A549 (cell line): ENCODE data around the gene AIRE. TPM values are rescaled to one million over a fixed set of nuclear protein-coding genes. Genes with fewer than 3 reads are reported as not detected.

Source experiments
- ATAC-seq, 2 experiments: fragments of 200-7000 bp in 1 of 2; fragments of >200 bp in 1 of 2; cut with Nextera tagmentation in 1 of 2; cut with Tn5 transposase in 1 of 2; 3 replicates each; pipeline versions ENCODE4 v1.8.0 to v1.9.1; 2018 to 2020; ENCODE audit warnings: mild to moderate bottlenecking in 1 of 2, moderate library complexity in 1 of 2
- CTCF ChIA-PET: fragments of 300-600 bp; sonication (Branson Sonifier 250); formaldehyde crosslinking; extraction: SDS; loops from one replicate; lab custom pipeline; 2021; ENCODE audit warnings: antibody characterized with exemption, inconsistent platforms; lab: Yijun Ruan, JAX
- POLR2A ChIA-PET: fragments of 350-600 bp; formaldehyde crosslinking; extraction: SDS; loops from one replicate; lab custom pipeline; 2021; ENCODE audit warnings: antibody characterized with exemption, inconsistent platforms; lab: Yijun Ruan, JAX
- DNase-seq, 2 experiments: peaks; one replicate each; pipeline versions ENCODE4 v3.0.0 to v3.0.0-alpha.2; 2011 to 2016; ENCODE audit warnings: low read depth in 1 of 2, low spot score in 1 of 2
- FAIRE-seq: peaks from 2 replicates; lab custom pipeline; 2011; peaks lifted over from hg19 to GRCh38; lab: Jason Lieb, UNC
- H3K27ac ChIP-seq, 2 experiments: fragments of >200 bp; sonication (Bioruptor Twin); formaldehyde crosslinking; 3 replicates each; pipeline ENCODE4 v1.5.1; 2016 to 2017
- H3K4me1 ChIP-seq: fragments of >200 bp; sonication (Bioruptor Twin); formaldehyde crosslinking; 3 replicates; pipeline ENCODE4 v1.6.1; 2016
- H3K4me2 ChIP-seq: fragments of >200 bp; sonication (Bioruptor Twin); formaldehyde crosslinking; 3 replicates; pipeline ENCODE4 v1.6.1; 2016
- H3K4me3 ChIP-seq: fragments of >200 bp; sonication (Bioruptor Twin); formaldehyde crosslinking; 3 replicates; pipeline ENCODE4 v1.5.1; 2016
- H3K9me3 ChIP-seq: fragments of >200 bp; sonication (Bioruptor Twin); formaldehyde crosslinking; 3 replicates; pipeline ENCODE4 v1.6.1; 2016
- BHLHE40 ChIP-seq: IDR thresholded peaks from 2 replicates; pipeline ENCODE4 v1.6.1; 2012; ENCODE audit warnings: low read depth, low read length, inconsistent platforms
- CBX2 ChIP-seq: fragments of 200-600 bp; sonication (generic); IDR thresholded peaks from 2 replicates; pipeline ENCODE4 v1.6.1; 2016; ENCODE audit warnings: low read depth, mild to moderate bottlenecking, borderline replicate concordance
- EHMT2 ChIP-seq: fragments of 200-600 bp; sonication (generic); IDR thresholded peaks from 2 replicates; pipeline ENCODE4 v1.6.1; 2016; ENCODE audit warnings: antibody characterized with exemption, low read depth, mild to moderate bottlenecking, moderate library complexity
- EP300 ChIP-seq, 2 experiments: fragments of >200 bp; sonication (Bioruptor Twin); formaldehyde crosslinking; IDR thresholded peaks; 2 replicates in 1 of 2; 3 replicates in 1 of 2; pipeline ENCODE4 v1.6.1; 2016 to 2017
- FOSL2 ChIP-seq, 2 experiments: fragments of 450-650 bp in 1 of 2; fragments of >200 bp in 1 of 2; sonication (Bioruptor Twin) in 1 of 2; formaldehyde crosslinking; IDR thresholded peaks; 2 replicates each; pipeline versions ENCODE4 v1.5.0 to v1.6.1; 2016 to 2020; ENCODE audit warnings: mild to moderate bottlenecking in 1 of 2, moderate library complexity in 1 of 2
- GATA3 ChIP-seq: IDR thresholded peaks from 2 replicates; pipeline ENCODE4 v1.6.1; 2012; ENCODE audit warnings: borderline replicate concordance
- HDAC2 ChIP-seq: fragments of 200-600 bp; sonication (generic); IDR thresholded peaks from 2 replicates; pipeline ENCODE4 v1.6.1; 2016
- MAZ ChIP-seq: fragments of 150-350 bp; IDR thresholded peaks from 2 replicates; pipeline ENCODE4 v1.6.1; 2014; ENCODE audit warnings: antibody characterized with exemption, low read depth, low read length, borderline replicate concordance
- NFE2L2 ChIP-seq: fragments of 150-350 bp; conservative IDR thresholded peaks from 2 replicates; pipeline ENCODE4 v1.6.1; 2014; ENCODE audit warnings: low read length
- PHF8 ChIP-seq: fragments of 200-600 bp; sonication (generic); IDR thresholded peaks from 2 replicates; pipeline ENCODE4 v1.6.1; 2016; ENCODE audit warnings: low read depth, mild to moderate bottlenecking, antibody characterized with exemption, moderate library complexity, borderline replicate concordance
- RCOR1 ChIP-seq: fragments of 150-350 bp; IDR thresholded peaks from 2 replicates; pipeline ENCODE4 v1.6.1; 2014; ENCODE audit warnings: antibody characterized with exemption, low read length, low read depth
- REST ChIP-seq: fragments of 200-600 bp; sonication (generic); IDR thresholded peaks from 2 replicates; pipeline ENCODE4 v1.6.1; 2016; ENCODE audit warnings: antibody characterized with exemption, mild to moderate bottlenecking, moderate library complexity
- SMC3 ChIP-seq: fragments of >200 bp; sonication (Bioruptor Twin); formaldehyde crosslinking; IDR thresholded peaks from 3 replicates; pipeline ENCODE4 v1.6.1; 2018; ENCODE audit warnings: inconsistent platforms
- ZNF302 ChIP-seq: fragments of 250-450 bp; sonication (Bioruptor Pico); IDR thresholded peaks from 2 replicates; pipeline ENCODE4 v1.9.0; 2021; ENCODE audit warnings: inconsistent platforms, mild to moderate bottlenecking, moderate library complexity
- ZSCAN20 ChIP-seq: fragments of 250-450 bp; sonication (Bioruptor Pico); IDR thresholded peaks from 2 replicates; pipeline ENCODE4 v1.8.0; 2022; ENCODE audit warnings: mild to moderate bottlenecking, moderate library complexity
- WGBS: methylation state at CpG from one replicate; pipeline ENCODE4 v1.1.6; 2017; ENCODE audit errors: missing lambda C conversion rate; 5-methylcytosine and 5-hydroxymethylcytosine counted together
- polyA plus RNA-seq, 4 experiments: library from polyadenylated mRNA; depleted of rRNA in 3 of 4; stranded (reverse); fragments of >200 nt; fragmentation: RNase III in 1 of 4; extraction: RNeasy Plus Mini Kit Qiagen cat#74134 plus additional on column Dnase treatment in 1 of 4; gene quantifications; 2 replicates in 3 of 4; 3 replicates in 1 of 4; pipeline ENCODE4 v1.2.3, GENCODE V29; 2011 to 2017
- TF ChIP-seq, protein P1 (sequence below): fragments of 250-450 bp; sonication (Bioruptor Pico); IDR thresholded peaks from 2 replicates; pipeline ENCODE4 v1.5.0; 2021; ENCODE audit warnings: mild to moderate bottlenecking, moderate library complexity, borderline replicate concordance

The AIRE gene
- polyA plus RNA-seq, 2 of the 4 experiments (the other 2 are of a cell fraction): not detected

GRCh38 chr21:44291078-44291935 lies 5.6 kb downstream of the AIRE start:
- POLR2A ChIA-PET: no interaction called here
- FAIRE-seq (no peak), DNase-seq (no peak), ATAC-seq (no peak)
- no peak overlapping the region for H3K4me2 ChIP-seq
- WGBS: 65% methylated on average over 9 of the region's 33 CpGs
- TF ChIP-seq, protein P1, sequence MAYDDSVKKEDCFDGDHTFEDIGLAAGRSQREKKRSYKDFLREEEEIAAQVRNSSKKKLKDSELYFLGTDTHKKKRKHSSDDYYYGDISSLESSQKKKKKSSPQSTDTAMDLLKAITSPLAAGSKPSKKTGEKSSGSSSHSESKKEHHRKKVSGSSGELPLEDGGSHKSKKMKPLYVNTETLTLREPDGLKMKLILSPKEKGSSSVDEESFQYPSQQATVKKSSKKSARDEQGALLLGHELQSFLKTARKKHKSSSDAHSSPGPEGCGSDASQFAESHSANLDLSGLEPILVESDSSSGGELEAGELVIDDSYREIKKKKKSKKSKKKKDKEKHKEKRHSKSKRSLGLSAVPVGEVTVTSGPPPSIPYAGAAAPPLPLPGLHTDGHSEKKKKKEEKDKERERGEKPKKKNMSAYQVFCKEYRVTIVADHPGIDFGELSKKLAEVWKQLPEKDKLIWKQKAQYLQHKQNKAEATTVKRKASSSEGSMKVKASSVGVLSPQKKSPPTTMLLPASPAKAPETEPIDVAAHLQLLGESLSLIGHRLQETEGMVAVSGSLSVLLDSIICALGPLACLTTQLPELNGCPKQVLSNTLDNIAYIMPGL (CRISPR knock-in tag): no peak
- TF ChIP-seq HDAC2 (no peak), BHLHE40 (no peak), PHF8 (no peak), ZSCAN20 (CRISPR knock-in tag) (no peak), FOSL2 (IDR thresholded peaks at IDR 0.05) (no peak), FOSL2 (CRISPR knock-in tag; IDR thresholded peaks at IDR 0.05) (no peak), RCOR1 (no peak), REST (no peak), EP300 (IDR thresholded peaks at IDR 0.05) (no peak), NFE2L2 (no peak), SMC3 (no peak)
- CTCF ChIA-PET: interaction anchor here (1.0 kb wide), 1 partner anchor 10 kb away, joined by 3 read pairs; no protein-coding TSS in a partner anchor
- H3K9me3 ChIP-seq: no peaks in the 10 kb centered on the region
- H3K4me3 ChIP-seq: no peak overlapping the region
- no peak overlapping the region for H3K27ac ChIP-seq
- H3K4me1 ChIP-seq: peaks cover 18% of the 10 kb centered on the region

GRCh38 chr21:44291936-44292811 lies 6.5 kb downstream of the AIRE start:
- WGBS: 10% methylated on average over 2 of the region's 25 CpGs
- DNase-seq (peak in 1 of 2 experiments; percentile 31), FAIRE-seq (no peak), ATAC-seq (peak in 1 of 2 experiments; percentile 43; a peak in 3 of 6 replicates)
- TF ChIP-seq EHMT2 (no peak), GATA3 (no peak), SMC3 (no peak), MAZ (no peak), ZNF302 (CRISPR knock-in tag) (no peak), CBX2 (no peak), RCOR1 (no peak)
- TF ChIP-seq, protein P1 (CRISPR knock-in tag): no peak
- CTCF ChIA-PET: no interaction called here
- Histone ChIP-seq H3K9me3 (no peaks in the 10 kb centered on the region), H3K27ac (no peak overlapping the region), H3K4me3 (no peak overlapping the region), H3K4me1 (peaks cover 18% of the 10 kb centered on the region), H3K4me2 (no peak overlapping the region)
- POLR2A ChIA-PET: no interaction called here
